PC-3 (cell line): ENCODE data around the gene TEX19.

ENCODE experiments used
- EZH2phosphoT487 ChIP-seq: fragments of 300-600 bp; sonication (generic); IDR thresholded peaks from 2 replicates; pipeline ENCODE4 v1.6.1; 2018; ENCODE audit warnings: mild to moderate bottlenecking, antibody characterized with exemption, low read length, borderline replicate concordance
- TF ChIP-seq, protein P1 (sequence below): fragments of 300-600 bp; sonication (generic); conservative IDR thresholded peaks from 2 replicates; pipeline ENCODE4 v1.5.1; 2017; ENCODE audit warnings: antibody characterized with exemption, low read depth, mild to moderate bottlenecking, low read length

DNA sequence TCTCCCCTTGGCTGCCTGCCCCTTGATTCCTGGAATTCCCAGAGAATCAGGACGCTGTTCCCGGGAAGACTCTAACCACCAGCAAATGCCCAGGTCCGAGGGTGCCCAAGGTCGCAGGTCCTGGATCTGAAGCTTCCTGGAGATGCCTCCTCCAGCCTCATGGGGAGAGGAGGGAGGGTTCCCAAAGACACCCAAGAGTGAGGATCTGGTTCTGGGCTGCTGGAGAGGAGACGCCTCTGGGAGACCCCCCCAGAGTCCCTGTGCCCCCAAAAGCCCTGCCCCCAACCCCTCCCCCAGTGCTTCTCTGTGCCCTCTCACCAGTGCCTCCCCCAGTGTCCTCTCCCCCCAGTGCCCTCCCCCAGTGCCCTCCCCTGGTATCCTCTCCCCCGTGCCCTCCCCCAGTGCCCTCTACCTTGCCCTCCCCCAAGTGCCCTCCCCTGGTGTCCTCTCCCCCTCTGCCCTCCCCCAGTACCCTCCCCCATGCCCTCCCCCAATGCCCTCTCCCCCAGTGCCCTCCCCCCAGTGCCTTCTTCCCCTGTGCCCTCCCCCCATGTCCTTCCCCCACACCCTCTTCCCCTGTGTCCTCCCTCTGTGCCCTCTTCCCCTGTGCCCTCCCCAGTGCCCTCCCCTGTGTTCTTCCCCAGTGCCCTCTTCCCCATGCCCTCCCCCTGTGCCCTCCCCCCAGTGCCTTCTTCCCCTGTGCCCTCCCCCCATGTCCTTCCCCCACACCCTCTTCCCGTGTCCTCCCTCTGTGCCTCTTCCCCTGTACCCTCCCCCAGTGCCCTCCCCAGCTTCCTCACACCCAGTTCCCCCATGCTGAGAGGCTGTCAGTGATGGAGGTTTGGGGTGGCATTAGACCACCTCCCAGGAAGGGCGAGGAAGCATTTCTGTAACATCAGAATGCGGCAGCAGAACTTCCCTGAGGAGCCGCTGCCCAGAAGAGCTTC, 19.1 kb upstream of the TEX19 start:
- TF ChIP-seq, protein P1, sequence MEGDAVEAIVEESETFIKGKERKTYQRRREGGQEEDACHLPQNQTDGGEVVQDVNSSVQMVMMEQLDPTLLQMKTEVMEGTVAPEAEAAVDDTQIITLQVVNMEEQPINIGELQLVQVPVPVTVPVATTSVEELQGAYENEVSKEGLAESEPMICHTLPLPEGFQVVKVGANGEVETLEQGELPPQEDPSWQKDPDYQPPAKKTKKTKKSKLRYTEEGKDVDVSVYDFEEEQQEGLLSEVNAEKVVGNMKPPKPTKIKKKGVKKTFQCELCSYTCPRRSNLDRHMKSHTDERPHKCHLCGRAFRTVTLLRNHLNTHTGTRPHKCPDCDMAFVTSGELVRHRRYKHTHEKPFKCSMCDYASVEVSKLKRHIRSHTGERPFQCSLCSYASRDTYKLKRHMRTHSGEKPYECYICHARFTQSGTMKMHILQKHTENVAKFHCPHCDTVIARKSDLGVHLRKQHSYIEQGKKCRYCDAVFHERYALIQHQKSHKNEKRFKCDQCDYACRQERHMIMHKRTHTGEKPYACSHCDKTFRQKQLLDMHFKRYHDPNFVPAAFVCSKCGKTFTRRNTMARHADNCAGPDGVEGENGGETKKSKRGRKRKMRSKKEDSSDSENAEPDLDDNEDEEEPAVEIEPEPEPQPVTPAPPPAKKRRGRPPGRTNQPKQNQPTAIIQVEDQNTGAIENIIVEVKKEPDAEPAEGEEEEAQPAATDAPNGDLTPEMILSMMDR, result no peak
- no peak for TF ChIP-seq EZH2phosphoT487
